K562 treated with DMSO at 1 percent for 12 hours (cell line): Measurements from ENCODE around the gene RNF26. TPM values are rescaled to one million over a fixed set of nuclear protein-coding genes. Genes with fewer than 3 reads are reported as not detected.

Source experiments
- total RNA-seq: library from RNA; unstranded; fragments of 300-600 nt; gene quantifications from 2 replicates; pipeline ENCODE4 v1.2.3, GENCODE V29; 2022; ENCODE audit not compliant: insufficient read depth

Gene RNF26
- total RNA-seq = 40.4 and 60.3 TPM in 2 replicates

GRCh38 chr11:119334174-119334930 lies at the start of gene RNF26:
Gene RNF26 (plus strand): TSS chr11:119334527. CDS start chr11:119335123, 596 bp downstream.

GRCh38 chr11:119316729-119317591 lies 17.4 kb upstream of the RNF26 start, which contains the start of gene MCAM:
Gene MCAM (minus strand): TSS chr11:119317130. CDS start chr11:119317101, 29 bp downstream.

GRCh38 chr11:119340335-119341221 lies 6.3 kb downstream of the RNF26 start, which contains the start of gene C1QTNF5:
Gene C1QTNF5 (minus strand): TSS chr11:119340883. CDS start chr11:119340397, 486 bp downstream.

GRCh38 chr11:119346605-119347004 lies 12.3 kb downstream of the RNF26 start, which contains the start of gene MFRP:
Gene MFRP (minus strand): TSS chr11:119346705. CDS start chr11:119346513, 192 bp downstream.

GRCh38 chr11:119381181-119381988 lies 47.1 kb downstream of the RNF26 start, which contains the start of gene USP2:
Gene USP2 (minus strand): TSS chr11:119381690. CDS start chr11:119373480, 8,210 bp downstream.

Other genes with a start within 250 kb of the RNF26 start
- 65.7 and 78.9 TPM in 2 replicates for gene HMBS, start 249.6 kb upstream of the RNF26 start, total RNA-seq
- gene DPAGT1, start 232.7 kb upstream of the RNF26 start, total RNA-seq = 17.6 and 45.7 TPM in 2 replicates
- 26.1 and 40.1 TPM in 2 replicates for gene C2CD2L, start 227.2 kb upstream of the RNF26 start, total RNA-seq
- 20.0 and 31.5 TPM in 2 replicates for gene HINFP, start 212.9 kb upstream of the RNF26 start, total RNA-seq
- gene ABCG4, start 185.5 kb upstream of the RNF26 start, total RNA-seq = not detected in 2 replicates
- gene NLRX1, start 165.8 kb upstream of the RNF26 start, total RNA-seq = 2.5 and 3.5 TPM in 2 replicates
- gene NHERF4, start 149.1 kb upstream of the RNF26 start, total RNA-seq = not detected in 2 replicates
- 3.7 and 20.1 TPM in 2 replicates for gene CBL, start 128.2 kb upstream of the RNF26 start, total RNA-seq
- 10.9 and 23.5 TPM in 2 replicates for gene MCAM, start 17.4 kb upstream of the RNF26 start, total RNA-seq
- 0.80 TPM in 1 of 2 replicates, not detected in the other for gene C1QTNF5, start 6.4 kb downstream of the RNF26 start, total RNA-seq
- not detected in 2 replicates for gene MFRP, start 12.2 kb downstream of the RNF26 start, total RNA-seq
- 3.1 and 8.1 TPM in 2 replicates for gene USP2, start 47.2 kb downstream of the RNF26 start, total RNA-seq
- gene THY1, start 88.6 kb downstream of the RNF26 start, total RNA-seq = not detected in 2 replicates